OCI-LY7 (cell line): ENCODE measurements around the gene APOD.
"Not testable (repeated sequence)": the region's sequence is repeated elsewhere in the genome, so short reads cannot be mapped to it uniquely, and the experiment has no call there.

Source experiments
- EZH2phosphoT487 ChIP-seq: fragments of 200-600 bp; sonication (generic); IDR thresholded peaks from 2 replicates; pipeline ENCODE4 v1.6.1; 2018; ENCODE audit warnings: low read depth, borderline replicate concordance, mild to moderate bottlenecking, mixed run types, antibody characterized with exemption, low read length, moderate library complexity, mixed read lengths
- TF ChIP-seq, protein P1 (sequence below): fragments of 200-600 bp; sonication (generic); conservative IDR thresholded peaks from 2 replicates; pipeline ENCODE4 v1.5.1; 2014; ENCODE audit warnings: mild to moderate bottlenecking, antibody characterized with exemption, low read length, moderate library complexity, mixed read lengths

DNA sequence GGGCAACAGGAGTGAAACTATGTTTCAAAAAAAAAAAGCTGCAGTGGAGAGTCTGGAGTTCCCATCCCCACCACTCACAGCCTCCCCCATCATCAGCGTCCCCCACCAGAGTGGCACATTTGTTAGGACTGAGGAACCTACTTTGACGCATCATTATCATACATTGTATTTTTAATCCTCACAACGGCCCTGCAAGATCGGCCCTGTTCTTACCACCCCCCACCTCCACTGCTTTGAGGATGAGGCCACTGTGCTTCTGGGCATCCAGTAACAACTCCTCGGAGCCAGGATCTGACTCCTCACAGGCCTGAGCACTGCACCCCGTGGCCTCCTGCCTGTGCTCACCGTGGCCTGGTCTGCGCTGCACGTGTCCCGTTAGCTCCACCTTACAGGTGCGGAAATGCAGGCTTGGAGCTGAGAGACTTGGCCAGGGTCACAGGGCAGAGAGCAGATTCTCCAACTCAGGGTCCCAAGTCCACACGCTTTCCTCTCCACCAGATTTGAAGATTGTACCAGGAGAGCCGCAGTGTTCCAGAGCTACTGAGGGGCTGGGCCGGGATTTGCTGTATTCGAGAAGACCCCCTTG, 32.3 kb upstream of the APOD start:
- TF ChIP-seq, protein P1, sequence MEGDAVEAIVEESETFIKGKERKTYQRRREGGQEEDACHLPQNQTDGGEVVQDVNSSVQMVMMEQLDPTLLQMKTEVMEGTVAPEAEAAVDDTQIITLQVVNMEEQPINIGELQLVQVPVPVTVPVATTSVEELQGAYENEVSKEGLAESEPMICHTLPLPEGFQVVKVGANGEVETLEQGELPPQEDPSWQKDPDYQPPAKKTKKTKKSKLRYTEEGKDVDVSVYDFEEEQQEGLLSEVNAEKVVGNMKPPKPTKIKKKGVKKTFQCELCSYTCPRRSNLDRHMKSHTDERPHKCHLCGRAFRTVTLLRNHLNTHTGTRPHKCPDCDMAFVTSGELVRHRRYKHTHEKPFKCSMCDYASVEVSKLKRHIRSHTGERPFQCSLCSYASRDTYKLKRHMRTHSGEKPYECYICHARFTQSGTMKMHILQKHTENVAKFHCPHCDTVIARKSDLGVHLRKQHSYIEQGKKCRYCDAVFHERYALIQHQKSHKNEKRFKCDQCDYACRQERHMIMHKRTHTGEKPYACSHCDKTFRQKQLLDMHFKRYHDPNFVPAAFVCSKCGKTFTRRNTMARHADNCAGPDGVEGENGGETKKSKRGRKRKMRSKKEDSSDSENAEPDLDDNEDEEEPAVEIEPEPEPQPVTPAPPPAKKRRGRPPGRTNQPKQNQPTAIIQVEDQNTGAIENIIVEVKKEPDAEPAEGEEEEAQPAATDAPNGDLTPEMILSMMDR = not testable (repeated sequence)
- TF ChIP-seq EZH2phosphoT487 = not testable (repeated sequence)
